ENCODE data around the gene PLA2G6.

GRCh38 chr22:38222797-38223119 lies 41.1 kb upstream of the PLA2G6 start:
- TF ChIP-seq ZNF785 (tag by site-specific recombination; IDR thresholded peaks at IDR 0.05) (no peak), CTCF (tag by site-specific recombination; IDR thresholded peaks at IDR 0.05) (no peak)
